OCI-M1 (cell line): Measurements from ENCODE around the gene FRY.

ENCODE experiments used
- DNase-seq: peaks from one replicate; lab custom pipeline; 2025; lab: John Stamatoyannopoulos, UW

FRY gene

DNA sequence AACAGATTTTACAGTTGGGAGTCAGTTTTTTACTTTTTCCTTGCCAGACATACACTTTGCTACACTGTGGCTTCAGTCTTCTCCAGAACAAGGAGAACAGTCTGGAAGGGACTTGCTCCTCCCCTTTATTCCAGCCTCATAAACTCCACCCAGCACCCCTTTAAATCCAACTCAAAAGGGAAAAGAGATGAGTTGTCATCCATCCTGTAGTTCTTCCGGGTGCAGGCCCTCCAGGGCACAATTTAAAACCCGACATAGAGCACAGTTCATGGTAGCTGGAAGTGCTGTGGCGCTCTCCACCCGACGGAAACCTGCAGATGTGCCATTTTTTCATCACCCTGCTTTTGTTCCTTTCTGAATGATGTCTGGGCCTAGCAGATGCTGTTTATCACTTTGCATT lies 184.7 kb downstream of the FRY start:
- no peak for DNase-seq

DNA sequence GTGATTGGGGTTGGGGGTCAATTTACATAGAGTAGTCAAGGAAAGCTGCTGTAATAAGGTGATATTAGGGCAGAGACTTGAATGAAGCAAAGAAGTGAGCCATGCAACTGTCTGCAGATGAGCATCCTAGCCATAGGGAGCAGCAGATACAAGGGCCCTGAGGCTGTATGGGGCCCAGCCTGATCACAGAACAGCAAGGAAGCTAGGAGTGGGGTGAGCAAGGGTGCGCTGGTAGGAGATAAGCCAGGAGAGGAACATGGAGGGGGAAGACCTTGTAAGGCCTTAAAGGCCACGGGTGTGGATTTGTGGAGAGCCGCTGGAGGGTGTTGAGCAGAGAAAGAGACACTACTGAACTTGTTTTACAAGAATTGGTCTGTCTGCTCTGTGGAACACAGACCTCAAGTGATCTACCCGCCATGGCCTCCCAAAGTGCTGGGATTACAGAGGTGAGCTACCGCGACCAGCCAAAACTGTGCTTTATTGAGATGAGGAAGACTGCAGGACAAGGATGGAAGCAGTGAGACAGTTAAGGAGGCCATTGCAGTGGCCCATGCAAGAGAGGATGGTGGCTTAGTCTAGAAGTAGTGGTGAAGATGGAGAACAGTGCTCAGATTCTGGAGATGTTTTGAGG lies 190.6 kb downstream of the FRY start:
- no peak for DNase-seq

DNA sequence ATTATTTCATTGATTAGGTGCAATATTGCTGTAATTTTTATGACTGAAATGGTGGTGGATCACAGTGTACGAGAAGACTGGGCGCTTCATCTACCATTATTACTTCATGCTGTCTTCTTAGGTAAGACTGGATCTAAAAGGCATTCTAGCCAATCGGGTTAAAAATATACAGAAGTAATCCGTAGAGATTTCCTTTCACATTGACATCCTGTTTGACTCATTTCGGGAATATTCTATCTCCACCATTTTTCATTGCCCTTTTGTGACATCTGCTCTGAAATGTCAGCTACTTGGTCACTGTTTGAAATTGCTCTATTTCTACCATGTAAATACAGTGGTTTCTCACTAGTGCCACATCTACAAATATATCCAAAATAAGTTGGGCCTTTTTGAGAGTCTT lies 193.3 kb downstream of the FRY start:
- no peak for DNase-seq

DNA sequence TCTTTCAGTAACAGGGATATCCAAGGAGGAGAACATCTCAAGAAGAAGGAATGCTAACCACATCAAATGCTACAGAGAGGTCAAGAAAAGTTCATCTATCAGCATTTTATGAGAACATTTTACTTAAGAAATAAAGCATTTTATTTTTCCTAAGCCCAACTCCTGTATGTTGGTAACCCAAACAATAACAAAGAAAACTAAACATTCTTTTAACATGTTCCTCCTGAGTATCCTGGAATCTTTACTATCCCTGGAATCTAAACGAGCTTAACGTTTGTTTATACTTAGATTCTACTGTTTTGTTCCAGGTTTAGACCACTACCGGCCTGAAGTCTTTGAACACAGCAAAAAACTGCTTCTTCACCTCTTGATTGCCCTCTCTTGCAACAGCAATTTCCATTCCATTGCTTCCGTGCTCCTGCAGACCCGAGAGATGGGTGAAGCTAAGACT lies 193.9 kb downstream of the FRY start:
- DNase-seq = no peak

DNA sequence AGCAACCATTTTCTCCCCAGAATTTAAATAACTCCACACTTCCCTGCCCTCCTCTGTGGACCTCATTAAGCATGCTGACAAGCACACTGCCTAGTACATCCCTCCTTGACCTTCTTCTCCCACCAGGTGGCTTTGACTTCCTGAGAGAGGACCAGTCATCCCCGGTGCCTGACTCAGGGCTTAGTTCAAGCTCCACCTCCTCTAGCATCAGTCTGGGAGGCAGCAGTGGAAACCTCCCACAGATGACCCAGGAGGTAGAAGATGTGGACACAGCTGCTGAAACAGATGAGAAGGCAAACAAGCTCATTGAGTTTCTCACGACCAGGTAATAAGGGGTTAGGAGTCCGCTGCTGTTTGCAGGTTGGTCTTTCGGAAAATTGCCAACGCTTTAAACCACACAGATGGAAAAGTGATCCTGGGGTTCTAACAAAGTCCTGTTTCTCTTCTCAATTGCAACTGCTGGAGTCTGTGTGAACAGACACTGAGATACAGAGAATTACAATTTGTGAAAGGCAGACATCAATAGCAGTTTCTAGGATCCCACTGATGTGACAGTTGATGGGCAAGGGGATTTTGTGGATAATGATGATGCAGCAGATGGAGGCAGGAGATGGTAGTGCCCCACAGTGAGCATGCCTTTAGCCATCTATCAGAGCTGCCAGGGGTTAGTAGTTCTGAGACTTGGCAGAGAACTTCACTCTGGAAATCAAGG lies 196.9 kb downstream of the FRY start:
- no peak for DNase-seq

DNA sequence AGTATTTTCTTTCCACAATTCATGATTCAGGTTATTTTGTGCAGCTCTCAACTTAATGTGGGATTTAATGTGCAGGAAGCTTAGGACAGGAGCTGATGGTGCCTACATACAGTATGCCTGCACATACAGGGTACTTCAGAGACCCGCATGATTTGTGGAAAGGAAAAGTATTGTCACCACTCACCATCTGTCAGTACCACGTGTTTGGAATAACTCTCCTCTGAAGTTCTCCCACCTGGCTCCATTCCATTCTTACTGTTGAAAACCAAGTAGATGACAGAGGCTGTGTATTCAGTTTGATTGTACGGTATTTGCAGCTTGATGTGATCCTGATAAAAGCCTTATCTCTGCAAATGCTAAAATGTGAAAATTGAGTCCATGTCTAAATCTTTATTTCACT lies 197.9 kb downstream of the FRY start:
- DNase-seq = no peak

DNA sequence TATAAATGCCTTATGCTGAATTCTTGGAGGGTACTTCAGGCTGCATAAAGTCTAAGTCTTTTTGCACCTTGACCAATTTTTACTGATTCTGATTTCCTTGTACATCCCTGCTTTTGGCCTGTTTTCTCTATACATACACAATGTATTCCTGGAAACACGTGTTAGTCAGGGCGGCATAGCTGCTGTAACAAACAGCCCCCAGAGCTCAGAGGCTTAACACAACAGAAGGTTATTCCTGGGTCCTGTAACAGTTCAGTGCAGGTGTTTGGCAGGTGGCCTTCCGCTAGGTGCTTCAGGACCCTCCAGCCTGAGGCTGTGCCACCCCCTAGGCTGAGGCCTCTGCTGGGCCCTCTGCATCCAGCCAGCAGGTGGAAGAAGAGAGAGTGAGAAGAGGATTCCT lies 200.7 kb downstream of the FRY start:
- no peak for DNase-seq

DNA sequence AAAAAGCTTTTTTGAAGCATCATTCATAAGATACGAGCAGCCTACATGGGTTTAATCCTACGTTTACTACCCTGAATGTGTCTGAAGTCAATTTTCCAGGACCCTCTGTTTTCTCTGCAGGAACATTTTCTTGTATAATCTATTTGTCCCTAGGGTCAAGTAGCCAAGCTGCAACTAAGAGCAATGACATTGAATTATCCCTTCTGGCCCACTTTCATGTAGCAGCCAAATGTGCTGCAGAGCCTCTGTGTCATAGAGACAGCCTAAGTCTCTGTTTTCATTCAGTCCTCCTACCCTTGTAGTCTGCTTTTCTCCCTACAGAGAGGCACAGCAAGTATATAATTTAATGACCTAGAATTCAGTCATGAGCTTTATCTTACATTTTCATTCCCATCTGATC lies 201.5 kb downstream of the FRY start:
- no peak for DNase-seq

DNA sequence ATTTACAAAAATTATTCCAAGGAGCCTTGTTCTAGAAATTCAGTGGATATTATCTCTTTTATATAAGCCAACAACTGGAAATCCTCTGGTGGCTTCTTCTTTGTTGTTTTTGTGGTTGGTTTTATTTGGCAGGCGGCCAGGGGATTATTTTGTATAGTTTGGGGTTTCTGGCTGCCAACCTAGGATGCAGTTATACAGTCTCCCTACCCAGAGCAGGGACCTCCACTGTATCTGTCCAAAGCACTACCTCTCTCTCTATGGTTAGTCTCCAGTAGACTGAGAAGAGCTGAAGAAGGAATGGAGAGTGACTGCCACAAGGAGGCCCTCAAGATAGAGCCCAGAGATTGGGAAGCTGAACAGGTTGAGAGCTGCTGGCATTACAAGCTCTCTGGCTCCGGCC lies 203.3 kb downstream of the FRY start:
- peak; percentile 32 for DNase-seq

DNA sequence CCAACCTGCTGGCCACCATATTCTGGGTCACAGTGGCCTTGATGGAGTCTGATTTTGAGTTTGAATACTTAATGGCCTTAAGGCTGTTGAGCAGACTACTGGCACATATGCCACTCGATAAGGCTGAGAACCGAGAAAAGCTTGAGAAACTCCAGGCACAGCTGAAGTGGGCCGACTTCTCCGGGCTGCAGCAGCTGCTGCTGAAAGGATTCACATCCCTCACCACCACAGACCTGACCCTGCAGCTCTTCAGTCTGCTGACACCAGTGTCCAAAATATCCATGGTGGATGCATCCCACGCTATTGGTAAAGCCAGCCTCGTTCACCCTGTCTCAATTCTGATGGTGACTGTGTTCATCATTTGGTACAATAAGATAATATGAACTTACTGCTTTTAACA lies 206.1 kb downstream of the FRY start:
- DNase-seq = no peak

DNA sequence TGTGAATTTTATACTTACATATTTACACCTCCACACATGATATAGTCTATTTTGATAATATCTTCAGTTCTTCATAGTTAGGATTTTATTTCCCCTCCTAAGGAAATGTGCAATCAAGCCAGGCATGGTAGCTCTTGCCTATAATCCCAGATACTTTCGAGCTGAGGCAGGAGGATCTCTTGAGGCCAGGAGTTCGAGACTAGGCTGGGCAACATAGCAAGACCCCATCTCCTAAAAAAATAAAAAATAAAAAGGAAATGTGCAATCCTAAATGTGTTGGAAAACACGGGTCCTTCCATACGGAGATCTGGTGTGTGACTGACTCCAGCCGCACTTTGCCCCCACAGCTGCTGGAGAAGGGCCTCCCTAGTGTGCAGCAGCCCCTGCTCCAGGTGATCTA lies 212.1 kb downstream of the FRY start:
- no peak for DNase-seq

DNA sequence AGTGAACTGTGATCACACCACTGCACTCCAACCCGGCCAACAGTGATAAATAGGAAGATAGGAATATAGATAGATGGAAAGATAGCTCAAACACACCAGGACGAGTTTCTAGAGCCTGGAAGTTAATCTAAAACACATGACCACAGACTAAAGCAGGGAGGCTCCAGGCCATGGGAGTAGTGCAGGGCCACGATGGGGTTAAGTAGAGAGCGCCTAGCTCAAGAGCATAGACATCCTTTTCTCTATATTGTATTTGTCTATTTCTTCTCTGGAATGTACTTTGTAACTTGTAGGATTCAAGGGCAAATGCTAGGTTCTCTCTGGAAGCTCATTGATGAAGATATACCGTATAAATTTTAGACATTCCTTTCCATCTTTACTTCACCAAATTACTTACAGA lies 214.0 kb downstream of the FRY start:
- DNase-seq = no peak

DNA sequence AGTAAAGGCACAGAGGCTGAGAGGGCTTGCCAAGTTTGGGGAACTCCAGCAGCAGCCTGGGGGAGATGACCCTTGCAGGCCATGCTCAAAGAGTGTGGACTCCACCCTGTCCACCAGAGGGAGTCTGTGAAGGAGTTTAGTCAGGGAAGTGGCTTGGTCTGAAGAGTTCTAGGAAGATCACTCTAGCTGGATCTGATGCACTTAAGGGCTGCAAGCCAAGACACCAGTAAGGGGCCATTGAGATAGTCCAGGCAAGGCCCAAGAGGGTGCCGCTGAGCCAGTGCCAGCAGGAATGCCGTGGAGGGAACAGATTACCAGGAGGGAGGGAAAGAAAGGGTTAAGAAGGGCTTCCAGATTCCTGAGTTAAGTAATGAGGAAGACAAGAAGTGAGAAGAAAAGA lies 214.9 kb downstream of the FRY start:
- peak; percentile 79 for DNase-seq

DNA sequence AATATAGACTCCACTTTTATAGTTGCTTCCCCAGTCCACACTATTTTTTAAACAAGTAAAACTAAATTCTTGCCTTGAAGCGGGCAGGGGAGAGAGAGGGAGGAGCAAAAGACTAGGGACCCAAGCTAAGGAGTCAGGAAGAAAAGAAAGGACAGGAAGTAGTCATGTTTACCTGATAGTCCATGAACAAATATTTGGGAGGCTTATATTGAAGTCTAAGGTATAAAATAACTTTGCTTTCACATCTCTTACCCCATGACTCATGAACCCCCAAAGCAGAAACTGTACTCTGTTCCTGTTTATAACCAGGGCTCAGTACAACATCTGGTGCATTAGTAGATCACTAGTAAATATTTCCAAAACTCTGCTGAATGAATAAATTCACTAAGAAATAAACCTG lies 216.3 kb downstream of the FRY start:
- no peak for DNase-seq

DNA sequence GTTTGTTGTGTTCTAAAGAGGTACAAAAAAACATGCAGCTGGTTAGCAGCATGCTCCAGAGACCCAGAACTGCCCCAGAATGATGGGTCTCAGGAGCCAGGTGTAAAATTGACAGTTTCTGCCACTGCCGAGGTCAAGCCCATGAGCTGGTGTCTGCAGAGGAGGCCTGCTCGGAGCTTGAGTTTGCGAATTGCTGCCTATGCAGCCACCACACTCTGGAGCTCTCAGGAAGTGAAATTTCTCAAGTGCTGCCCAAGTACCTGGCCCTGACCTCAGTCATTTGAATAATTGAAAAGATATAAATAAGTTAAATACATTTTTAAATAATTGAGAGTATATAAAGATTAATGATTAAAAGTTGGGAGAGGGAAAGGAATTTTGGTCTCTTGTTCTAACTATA lies 217.2 kb downstream of the FRY start:
- DNase-seq = no peak

DNA sequence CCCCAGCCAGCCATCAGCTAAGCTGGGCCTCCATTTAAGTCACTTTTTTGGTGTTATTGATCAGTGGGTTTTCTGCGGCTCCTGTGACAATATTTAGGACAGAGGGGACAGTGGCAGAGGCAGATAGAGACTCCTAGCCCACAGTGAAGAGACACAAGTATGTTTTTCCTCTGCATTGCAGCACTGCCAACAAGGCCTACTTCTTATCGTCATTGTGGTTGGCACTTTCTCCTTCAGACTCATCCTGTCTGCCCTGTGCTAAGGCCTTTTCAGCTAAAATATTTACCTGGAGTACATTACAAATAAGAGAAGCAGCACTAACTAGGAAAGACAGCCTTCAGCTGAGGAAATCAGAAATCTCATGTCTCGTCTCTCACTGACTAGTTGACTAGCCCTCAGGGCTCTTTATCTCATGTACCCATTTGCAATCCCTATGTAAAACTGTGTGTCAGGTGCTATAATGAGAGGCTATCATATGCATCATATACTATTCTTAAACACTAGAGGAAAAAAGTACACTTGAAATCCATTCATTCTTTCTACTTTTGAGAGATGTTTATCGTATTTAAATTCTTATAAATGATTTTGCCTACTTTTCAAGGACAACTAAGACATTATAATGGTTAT lies 221.4 kb downstream of the FRY start:
- no peak for DNase-seq

DNA sequence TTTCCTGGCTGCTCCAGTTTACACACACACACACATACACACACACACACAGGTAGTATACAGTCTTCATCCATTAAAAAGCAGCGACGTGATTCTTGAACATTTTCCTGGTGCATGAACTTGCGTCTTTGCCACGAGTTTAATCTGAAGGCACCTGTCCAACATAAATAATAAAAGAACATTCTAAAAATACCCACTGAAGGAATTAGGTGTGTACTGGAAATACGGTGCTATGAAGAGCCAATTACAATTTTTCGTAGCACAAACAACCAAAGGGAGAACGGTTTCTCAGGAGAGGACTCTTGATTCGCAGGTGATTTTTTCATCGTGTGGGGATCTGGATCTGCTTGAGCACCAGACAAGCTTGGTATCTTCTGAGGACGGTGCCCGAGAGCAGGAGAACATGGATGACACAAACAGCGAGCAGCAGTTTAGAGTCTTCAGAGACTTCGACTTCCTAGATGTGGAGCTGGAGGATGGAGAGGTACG lies 222.4 kb downstream of the FRY start:
- no peak for DNase-seq

DNA sequence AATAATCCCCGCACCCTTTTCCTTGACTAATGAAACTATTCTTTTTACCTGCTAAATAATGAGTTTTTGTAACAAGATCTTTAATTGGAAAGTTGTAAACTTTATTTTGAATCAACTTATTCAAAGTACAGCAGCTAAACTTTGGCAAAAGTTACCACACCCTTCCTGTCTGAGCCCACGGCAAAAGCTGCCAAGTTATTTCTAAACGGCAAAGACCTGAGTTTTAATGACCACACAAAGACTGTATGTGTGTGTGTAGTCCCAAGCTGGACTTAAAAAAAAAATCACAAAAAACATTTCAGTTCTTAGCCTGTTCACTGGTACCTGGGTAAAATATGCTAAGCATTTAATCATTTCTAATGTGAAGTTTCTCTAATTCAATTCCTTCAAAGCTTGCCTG lies 222.8 kb downstream of the FRY start:
- DNase-seq = no peak

DNA sequence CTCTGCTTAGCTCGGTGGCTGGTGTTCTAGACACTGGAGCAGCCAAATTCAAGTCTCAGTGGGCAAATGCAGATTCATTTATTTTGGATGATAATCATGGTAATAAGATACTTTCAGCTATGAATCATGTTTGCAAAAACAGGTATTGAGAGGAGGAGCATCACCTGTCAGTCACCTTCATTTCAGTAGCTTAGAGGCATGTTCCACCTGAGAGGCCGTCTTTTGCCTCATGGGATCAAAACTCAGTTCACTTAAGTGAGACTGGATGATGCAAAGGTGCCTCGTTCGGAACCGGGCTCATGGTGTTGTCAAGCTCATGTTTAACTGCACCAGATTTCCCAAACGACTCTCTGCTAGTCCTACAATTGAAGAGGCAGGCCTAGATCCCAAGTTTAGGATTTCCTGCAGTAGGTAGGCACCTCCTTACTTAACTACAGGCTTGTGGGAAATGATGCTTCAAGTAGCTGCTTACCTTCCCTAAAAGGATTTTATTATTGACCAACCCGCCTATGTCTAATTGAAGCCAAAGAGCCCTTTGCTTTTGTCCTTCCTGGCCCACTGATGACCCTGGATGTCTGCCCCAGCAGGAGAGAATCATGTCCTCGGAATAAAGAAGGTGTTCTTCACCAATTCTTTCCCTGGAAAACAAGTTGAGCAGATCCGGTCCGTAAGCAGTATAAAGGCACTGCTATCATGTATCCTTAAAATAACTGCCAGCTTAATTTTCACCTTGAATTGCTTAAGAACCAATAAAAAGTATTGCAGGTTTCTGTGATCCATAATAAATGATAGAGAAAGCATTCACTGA lies 223.5 kb downstream of the FRY start:
- no peak for DNase-seq

DNA sequence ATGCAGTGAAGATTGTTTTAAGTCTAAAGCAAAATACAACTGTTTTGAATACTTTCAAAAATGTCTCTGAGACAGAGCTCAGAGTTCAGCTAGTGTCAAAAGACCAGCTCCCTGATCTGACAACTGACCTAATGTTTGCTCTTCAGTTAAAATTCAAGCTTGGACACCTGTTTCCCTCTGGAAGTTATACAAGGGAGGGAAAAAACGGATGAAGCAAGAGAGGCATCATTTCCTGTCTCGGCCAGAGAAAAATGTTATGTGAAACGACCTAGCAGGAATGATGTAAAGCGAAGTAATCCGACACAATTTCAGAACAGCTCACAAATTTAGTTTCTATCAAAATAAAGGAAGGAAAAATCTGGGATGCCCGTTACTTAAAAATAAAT lies 224.1 kb downstream of the FRY start:
- no peak for DNase-seq

DNA sequence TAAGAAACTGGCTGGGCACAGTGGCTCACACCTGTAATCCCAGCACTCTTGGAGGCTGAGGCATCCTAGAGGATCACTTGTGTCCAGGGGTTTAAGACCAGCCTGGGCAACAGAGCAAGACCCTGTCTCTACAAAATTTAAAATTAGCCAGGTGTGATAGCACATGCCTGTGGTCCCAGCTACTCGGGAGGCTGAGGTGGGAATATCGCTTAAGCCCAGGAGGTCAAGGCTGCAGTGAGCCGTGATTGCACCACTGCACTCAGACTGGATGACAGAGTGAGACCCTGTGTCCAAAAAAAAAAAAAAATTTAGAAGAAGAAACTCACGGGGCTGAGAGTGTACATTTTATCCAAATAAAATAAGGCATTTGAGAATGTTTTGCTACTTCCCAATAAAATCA lies 224.7 kb downstream of the FRY start:
- no peak for DNase-seq

DNA sequence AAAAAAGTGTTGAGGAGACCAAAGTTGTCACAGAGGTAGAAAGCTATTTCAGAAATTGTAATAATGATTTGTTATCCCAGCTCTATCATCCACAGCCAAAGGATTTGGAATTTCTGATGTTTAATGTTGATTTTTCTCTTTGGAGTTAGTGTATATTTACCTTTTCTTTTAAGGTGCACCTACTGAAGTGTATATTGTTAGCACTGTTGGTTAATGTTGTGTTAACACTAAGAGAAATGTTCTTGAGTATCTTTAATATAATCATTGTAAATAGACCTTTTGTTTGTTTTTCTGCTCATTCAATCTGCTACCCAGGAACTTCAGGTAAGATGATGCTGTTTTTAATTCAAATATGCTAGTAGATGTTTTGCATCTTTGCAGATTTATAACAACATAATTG lies 226.1 kb downstream of the FRY start:
- no peak for DNase-seq

DNA sequence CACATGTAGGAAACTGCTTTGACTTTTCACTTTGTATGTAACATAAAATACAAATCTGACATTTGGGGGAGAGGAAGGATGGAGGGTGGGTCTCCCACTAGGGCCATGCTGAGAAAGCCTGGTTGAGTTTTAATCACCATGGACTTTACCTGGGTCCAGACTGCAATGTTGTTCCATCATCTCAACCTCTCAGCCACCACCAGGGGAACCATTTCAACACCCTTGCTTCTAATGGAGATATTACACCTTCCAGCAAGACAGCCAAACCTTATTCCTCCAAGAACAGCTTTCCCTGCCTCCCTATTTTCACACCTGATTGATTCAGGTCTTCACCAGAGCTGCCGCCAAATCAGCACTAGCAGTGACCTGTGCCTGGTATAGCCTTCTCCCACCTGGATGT lies 227.5 kb downstream of the FRY start:
- DNase-seq = no peak
